ENCODE data around the gene PPIL1. TPM values are rescaled to one million over a fixed set of nuclear protein-coding genes. Genes with fewer than 3 reads are reported as not detected.
"Not testable (repeated sequence)": the region's sequence is repeated elsewhere in the genome, so short reads cannot be mapped to it uniquely, and the experiment has no call there.

The PPIL1 gene
- total RNA-seq, 2 donors from 2014 or later = 18.3 to 20.3 TPM

- no peak for DNase-seq (ENCODE audit: low spot score)
- intact Hi-C loops (cut with DNase I) = no loop called here
These were observed 51.0 kb downstream of the PPIL1 start for GRCh38 chr6:36823421-36824096.

DNA sequence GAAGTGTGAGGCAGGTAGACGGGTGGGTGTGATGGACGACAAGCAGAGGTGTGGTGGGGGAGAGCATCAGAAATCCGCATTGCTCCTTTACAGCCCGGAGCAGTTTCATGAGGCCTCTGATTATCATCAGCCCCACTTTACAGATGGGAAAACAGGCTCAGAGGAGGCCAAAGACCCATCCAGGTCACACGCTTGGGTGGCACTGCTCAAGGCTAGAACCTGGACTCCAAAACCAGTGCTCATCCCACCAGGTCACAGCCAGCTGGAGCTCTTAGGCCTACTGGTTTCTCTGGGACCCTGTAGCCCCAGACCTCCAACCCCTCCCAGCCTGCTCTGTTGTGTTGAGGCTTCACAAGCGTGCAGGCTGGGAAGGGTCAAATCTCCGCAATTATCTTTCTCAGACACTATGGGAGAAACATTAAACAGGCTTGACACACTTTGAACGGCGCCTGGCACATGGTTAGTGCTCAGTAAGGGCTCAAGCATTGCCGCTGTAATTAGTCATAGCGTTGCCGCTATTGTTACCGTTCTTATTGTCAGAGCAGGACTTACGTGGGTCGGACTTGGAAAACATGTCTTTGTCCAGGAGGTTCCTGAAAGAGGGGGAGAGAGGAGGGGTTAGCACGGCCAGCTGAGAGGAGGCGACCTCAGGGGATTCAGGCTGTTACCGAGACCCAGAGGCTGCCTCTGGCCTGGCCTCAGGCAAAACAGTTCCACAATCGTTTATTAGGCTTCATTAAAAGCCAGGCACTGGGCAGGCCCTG, 51.9 kb downstream of the PPIL1 start:
- DNase-seq (ENCODE audit: low spot score) = no peak
- intact Hi-C loops (cut with DNase I) = no loop called here

DNA sequence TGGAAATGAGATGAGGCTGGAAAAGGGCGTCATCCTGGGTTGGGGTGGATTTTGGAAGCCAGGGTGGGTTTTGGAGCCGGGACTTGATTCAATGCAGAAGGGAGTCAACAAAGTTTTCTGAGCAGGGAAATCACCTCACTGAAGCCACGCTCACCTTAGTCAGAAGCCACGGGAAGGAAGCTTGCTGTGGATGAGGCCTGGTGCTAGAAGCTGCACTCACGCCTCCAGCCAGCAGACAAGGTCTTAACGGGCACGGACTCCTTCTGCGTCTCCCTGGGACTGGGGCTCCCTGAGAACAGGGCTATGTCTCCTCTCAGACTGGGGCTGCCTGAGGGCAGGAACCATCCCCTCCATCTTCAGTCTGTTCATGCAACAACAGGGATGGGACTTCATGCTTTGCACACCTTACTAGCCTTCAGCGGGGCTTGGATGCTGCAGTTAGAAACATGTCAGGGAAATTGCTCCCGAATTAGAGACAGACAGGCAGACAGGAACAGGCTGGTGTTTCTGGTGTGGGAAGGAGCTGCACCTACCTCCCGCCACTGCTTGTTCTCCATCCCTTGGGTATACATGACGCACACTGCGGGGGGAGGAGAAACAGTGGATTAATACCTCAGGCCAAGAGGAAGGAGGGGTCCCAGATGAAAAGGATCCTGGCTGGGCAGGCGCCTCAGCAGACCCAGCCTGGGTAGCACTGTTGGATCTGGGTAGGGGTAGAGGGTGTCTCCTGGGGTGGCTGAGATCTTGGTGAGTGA, 52.8 kb downstream of the PPIL1 start:
- intact Hi-C loops (cut with DNase I) = no loop called here
- no peak for DNase-seq (ENCODE audit: low spot score)

DNA sequence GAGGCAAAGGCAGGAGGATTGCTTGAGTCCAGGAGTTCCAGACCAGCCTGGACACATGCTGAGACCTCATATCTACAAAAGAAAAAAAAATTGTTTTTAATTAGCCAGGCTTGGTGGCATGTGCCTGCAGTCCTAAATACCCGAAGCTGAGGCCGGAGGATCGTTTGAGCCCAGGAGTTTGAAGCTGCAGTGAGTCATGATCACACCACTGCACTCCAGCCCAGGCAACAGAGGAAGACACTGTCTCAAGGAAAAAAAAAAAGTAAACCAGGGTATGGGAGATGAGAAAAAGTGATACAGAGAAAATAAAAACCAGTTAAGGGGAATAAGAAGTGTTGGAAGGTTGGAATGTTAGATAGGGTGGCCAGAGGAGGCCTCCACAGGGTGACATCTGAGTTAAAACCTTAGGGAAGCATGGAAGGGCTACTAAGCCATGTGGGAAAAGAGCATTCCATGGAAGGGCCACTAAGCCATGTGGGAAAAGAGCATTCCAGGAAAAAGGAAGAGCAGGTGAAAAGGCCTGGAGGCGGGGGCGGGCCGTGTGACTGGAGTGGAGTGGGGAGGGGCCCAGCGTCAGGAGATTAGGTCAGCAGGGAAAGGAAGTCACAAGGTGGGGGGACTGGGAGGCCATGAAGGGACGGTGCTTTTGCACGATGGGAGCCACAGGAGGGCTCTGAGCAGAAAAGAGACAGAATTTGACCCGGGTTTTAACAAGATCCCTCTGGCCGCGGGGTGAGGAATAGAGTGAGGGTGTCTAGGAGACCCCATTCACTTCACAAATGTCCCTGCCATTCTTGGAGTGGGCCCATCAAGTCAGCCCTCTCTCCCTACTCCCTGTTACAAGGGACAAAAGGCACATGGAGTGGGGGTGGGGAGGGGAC, 53.7 kb downstream of the PPIL1 start:
- intact Hi-C loops (cut with DNase I) = no loop called here
- DNase-seq (ENCODE audit: low spot score) = no peak

- no peak for DNase-seq (ENCODE audit: low spot score)
- intact Hi-C loops (cut with DNase I) = no loop called here
These were observed 55.8 kb downstream of the PPIL1 start for GRCh38 chr6:36818756-36819155.

- intact Hi-C loops (cut with DNase I) = no loop called here
- no peak for DNase-seq (ENCODE audit: low spot score)
These were observed 56.8 kb downstream of the PPIL1 start for GRCh38 chr6:36817847-36818246.

GRCh38 chr6:36817176-36817817, 57.3 kb downstream of the PPIL1 start:
- intact Hi-C loops (cut with DNase I) = no loop called here
- DNase-seq (ENCODE audit: low spot score) = no peak

DNA sequence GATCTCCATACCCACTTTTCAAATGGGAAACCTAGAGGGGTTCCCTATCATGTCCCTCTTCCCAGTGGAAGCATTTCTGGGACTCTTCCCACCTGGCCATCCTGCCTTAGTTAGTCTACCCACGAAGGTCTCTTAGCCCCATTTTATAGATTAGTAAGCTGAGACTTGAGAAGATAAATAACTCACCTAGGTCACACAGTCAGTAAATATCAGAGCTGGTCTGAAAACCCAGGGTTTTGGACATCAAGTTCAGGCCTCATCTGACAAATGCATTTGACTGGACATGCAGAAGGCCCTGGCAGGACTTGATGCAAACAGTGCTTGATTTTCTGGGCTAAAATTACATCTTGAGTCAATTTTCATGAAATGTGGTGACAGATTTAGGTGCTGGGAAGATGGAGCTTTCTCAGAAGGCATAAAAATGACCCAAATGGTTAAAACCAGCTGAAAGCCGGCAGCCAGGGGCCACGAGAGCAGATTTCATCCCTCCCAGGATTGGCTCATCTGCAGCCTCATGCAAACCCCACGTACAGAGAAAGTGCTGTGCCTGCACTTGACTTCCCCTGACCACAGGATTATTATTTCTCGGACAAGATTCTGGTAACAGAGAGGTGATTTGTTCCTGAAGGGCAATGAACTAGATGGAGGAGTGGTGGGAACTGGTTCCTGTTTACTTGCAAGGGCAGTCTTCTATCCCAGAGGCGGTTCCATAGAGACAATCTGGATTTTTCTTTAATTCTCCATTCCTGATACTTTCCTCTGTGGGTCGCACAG, 58.5 kb downstream of the PPIL1 start:
- intact Hi-C loops (cut with DNase I) = no loop called here
- no peak for DNase-seq (ENCODE audit: low spot score)

- no peak for DNase-seq (ENCODE audit: low spot score)
- intact Hi-C loops (cut with DNase I) = no loop called here
These were observed 60.4 kb downstream of the PPIL1 start for GRCh38 chr6:36814249-36814648.

DNA sequence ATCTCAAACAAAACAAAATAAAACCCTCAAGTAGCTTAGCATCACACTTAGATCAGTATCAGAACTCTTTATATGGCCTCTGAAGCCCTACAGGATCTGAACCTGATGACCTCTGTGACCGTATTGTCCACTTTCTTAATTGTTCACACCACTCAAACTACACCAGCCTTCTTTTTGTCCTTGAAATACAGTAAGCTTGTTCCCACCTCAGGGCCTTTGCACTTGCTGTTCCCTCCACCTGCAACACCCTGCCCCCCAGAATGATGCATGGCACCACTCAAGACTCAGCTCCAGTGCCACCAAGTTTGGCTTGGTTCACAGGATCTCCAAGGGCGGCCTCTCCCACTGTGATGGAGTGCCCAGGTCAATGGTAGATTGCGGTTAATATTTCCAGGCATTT, 61.1 kb downstream of the PPIL1 start:
- no peak for DNase-seq (ENCODE audit: low spot score)
- intact Hi-C loops (cut with DNase I) = no loop called here

DNA sequence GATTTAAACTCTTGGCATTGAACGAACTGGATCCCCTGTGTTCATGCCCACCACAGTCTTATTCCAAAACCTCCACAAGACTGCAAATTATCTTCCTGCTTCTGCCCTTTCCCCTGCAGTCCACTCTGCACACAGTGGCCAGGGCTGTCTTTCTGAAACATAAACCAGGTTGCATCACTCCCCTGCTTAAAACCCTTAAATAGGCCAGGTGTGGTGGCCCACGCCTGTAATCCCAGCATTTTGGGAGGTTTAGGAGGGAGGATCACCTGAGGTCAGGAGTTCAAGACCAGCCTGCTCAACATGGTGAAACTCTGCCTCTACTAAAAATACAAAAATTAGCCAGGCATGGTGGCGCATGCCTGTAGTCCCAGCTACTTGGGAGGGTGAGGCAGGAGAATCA, 61.6 kb downstream of the PPIL1 start:
- DNase-seq (ENCODE audit: low spot score); intact Hi-C loops (cut with DNase I): not testable (repeated sequence)

- intact Hi-C loops (cut with DNase I) = no loop called here
- DNase-seq (ENCODE audit: low spot score) = no peak
These were observed 64.4 kb downstream of the PPIL1 start for GRCh38 chr6:36809941-36810803.

- intact Hi-C loops (cut with DNase I) = no loop called here
- DNase-seq (ENCODE audit: low spot score) = no peak
These were observed 65.4 kb downstream of the PPIL1 start for GRCh38 chr6:36809156-36809555.

DNA sequence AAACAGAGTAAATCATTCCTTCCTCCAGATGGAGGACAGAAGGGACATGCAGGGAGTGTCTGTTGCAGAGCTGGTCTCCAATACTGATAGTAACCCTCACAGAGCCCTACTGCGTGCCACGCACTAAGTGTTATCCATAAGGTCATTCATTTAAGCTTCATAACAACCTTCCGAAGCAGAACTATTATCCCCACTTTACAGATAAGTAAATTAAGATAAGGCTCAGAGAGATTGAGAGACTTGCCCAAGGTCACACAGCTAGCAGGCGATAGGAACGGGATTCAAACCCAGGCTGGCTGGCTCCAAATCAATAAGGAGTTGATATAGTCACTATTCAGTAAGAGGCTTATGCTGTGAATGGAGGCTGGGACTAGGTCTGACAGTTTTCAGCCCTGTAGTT, 66.0 kb downstream of the PPIL1 start:
- DNase-seq (ENCODE audit: low spot score) = no peak
- intact Hi-C loops (cut with DNase I) = no loop called here

GRCh38 chr6:36807750-36808149, 66.9 kb downstream of the PPIL1 start:
- DNase-seq (ENCODE audit: low spot score) = no peak
- intact Hi-C loops (cut with DNase I) = no loop called here

DNA sequence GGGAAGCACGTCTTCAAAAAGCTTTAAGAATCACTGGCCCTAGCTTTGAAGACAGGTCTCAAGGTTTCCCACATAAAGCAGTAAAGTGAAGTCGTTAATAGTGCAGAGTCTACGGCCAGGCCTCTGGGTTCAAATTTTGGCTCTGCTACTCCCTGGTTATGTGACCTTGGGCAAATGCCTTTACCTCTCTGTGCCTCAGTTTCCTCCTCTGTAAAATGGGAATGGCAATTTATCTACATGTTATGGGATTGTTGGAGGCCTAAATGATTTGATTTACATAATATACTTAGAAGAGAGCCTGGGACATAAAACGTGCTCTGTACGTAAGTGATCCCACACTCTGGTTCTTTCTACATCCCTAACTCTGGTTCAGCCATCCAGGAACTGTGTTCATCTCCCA, 67.5 kb downstream of the PPIL1 start:
- intact Hi-C loops (cut with DNase I) = no loop called here
- no peak for DNase-seq (ENCODE audit: low spot score)

- intact Hi-C loops (cut with DNase I) = no loop called here
- DNase-seq (ENCODE audit: low spot score) = no peak
These were observed 68.7 kb downstream of the PPIL1 start for GRCh38 chr6:36805917-36806316.

Measured in posterior vena cava (tissue), 2 donors.